ENCODE measurements around the gene APBA1.

APBA1 gene

GRCh38 chr9:69535911-69536310 lies 136.3 kb downstream of the APBA1 start:
- DNase-seq (ENCODE audit: low spot score): no peak
- TF ChIP-seq CTCF (conservative IDR thresholded peaks at IDR 0.05; ENCODE audit: low read depth): no peak
- CTCF ChIA-PET: interaction anchor here (0.7 to 2.1 kb wide), 5 partner anchors 13 to 1278 kb away, joined by 3 to 7 read pairs (median 4); no protein-coding TSS in a partner anchor
- no peak overlapping the region for H3K27ac ChIP-seq
- POLR2A ChIA-PET (ENCODE audit: low non-redundant PET): no interaction called here

- CTCF ChIA-PET: interaction anchor here (0.7 to 2.1 kb wide), 5 partner anchors 13 to 1279 kb away, joined by 3 to 7 read pairs (median 4); no protein-coding TSS in a partner anchor
- no peak for TF ChIP-seq CTCF (conservative IDR thresholded peaks at IDR 0.05; ENCODE audit: low read depth)
- DNase-seq (ENCODE audit: low spot score): no peak
- no peak overlapping the region for H3K27ac ChIP-seq
- POLR2A ChIA-PET (ENCODE audit: low non-redundant PET): no interaction called here
Observed at GRCh38 chr9:69535286-69535832, 136.8 kb downstream of the APBA1 start.

DNA sequence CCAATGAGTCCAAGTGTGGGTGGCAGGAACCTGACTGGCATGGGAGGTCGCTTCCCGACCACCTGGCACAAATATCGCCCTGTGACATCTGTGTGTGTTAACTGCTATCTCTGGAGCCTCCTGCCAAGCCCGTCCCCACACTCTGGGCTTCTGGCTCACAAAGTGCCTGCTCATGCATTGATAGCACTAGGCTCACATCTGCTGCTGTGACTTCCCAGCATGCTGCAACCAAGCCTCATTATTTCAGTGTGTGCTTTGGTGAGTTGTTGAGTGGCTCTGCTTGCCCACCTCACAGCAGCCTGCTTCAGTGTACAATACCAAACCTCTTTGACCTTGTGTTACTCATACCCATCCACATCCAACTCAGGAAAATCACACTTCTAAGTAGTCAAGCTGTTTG lies 139.8 kb downstream of the APBA1 start:
- DNase-seq (ENCODE audit: low spot score): no peak
- ChIA-PET POLR2A (ENCODE audit: low non-redundant PET) (no interaction called here), CTCF (interaction anchor here (0.5 kb wide), 1 partner anchor 121 kb away, joined by 5 read pairs; no protein-coding TSS in a partner anchor)
- no peak overlapping the region for H3K27ac ChIP-seq
- no peak for TF ChIP-seq CTCF (conservative IDR thresholded peaks at IDR 0.05; ENCODE audit: low read depth)

GRCh38 chr9:69527454-69527853 lies 144.7 kb downstream of the APBA1 start:
- no peak overlapping the region for H3K27ac ChIP-seq
- CTCF ChIA-PET: no interaction called here
- POLR2A ChIA-PET (ENCODE audit: low non-redundant PET): no interaction called here

GRCh38 chr9:69526699-69527098 lies 145.5 kb downstream of the APBA1 start:
- no peak for DNase-seq (ENCODE audit: low spot score)
- H3K27ac ChIP-seq: no peak overlapping the region
- CTCF ChIA-PET: no interaction called here
- TF ChIP-seq CTCF (conservative IDR thresholded peaks at IDR 0.05; ENCODE audit: low read depth): no peak
- POLR2A ChIA-PET (ENCODE audit: low non-redundant PET): no interaction called here

More at GRCh38 chr9:69527454-69527853, 144.7 kb downstream of the APBA1 start:
- no peak for TF ChIP-seq CTCF (conservative IDR thresholded peaks at IDR 0.05; ENCODE audit: low read depth)
- no peak for DNase-seq (ENCODE audit: low spot score)

DNA sequence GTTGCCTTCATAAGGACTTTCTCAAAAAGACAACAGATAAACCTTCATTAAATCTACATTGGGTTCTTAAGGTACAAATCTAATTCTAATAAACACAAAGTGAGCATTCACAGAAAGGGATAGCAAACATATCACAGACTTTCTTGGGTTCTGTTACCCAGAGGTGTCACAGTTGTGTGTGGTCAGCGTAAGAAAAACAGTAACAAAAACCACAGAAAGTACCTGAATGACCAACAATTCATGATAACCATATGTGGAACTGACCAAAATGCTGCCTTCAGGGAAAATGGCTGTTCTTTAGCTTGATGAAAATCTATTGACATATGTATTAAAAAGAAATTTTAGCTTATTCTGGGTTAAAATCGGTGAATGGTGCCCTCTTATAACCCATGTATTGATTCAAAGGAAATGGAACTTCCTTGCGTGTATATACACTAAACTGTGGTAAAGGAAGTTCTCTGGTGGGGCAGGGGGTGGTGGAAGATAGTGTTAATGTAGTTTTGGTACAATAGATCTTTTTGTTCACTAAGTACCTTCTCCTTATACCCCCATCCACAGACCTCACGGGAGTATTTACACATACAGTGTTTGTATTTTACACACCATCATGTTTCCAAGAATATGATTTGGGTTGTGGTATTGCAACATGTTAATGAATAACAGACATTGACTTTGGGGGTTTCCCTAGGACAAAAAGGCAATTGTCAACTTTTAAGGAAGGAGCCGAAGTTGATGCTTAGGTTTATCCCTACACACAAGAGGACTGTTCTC lies 152.5 kb downstream of the APBA1 start:
- CTCF ChIA-PET: no interaction called here
- no peak for DNase-seq (ENCODE audit: low spot score)
- no peak for TF ChIP-seq CTCF (conservative IDR thresholded peaks at IDR 0.05; ENCODE audit: low read depth)
- POLR2A ChIA-PET (ENCODE audit: low non-redundant PET): no interaction called here
- H3K27ac ChIP-seq: no peak overlapping the region
